GM04504 (cell line): ENCODE results near the gene IRF9.
A peak's percentile ranks its signal among the peaks of the same experiment; 100 is the strongest.

ENCODE experiments used
- DNase-seq: peaks from one replicate; pipeline ENCODE4 v3.0.0-alpha.2; 2012; ENCODE audit warnings: low read depth

IRF9 gene

GRCh38 chr14:24178399-24179178 lies 17.5 kb downstream of the IRF9 start:
- no peak for DNase-seq

DNA sequence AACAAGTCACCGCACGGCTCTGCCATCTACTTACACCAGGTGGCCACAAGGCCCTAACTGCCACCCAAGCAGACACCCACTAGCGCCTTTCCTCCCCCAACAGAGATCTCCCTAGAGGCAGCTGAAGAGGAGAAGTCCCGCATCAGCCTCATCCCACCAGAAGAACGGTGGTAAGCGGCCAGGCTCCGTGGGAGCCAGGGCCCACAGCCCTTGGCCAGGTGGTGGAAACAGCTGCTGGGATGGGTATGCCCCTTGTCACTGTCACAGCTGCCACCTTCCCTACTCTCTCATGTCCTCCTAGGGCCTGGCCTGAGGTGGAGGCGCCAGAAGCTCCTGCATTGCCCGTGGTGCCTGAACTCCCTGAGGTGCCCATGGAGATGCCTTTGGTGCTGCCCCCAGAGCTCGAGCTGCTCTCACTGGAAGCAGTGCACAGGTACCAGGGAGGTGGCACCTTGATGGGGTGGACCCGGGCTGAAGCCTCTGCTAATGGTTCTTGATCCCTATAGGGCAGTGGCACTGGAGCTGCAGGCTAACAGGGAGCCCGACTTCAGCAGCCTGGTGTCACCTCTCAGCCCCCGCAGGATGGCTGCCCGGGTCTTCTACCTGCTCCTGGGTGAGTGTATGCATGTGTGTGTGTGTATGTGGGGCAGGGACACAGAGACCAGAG lies 18.4 kb downstream of the IRF9 start:
- no peak for DNase-seq

DNA sequence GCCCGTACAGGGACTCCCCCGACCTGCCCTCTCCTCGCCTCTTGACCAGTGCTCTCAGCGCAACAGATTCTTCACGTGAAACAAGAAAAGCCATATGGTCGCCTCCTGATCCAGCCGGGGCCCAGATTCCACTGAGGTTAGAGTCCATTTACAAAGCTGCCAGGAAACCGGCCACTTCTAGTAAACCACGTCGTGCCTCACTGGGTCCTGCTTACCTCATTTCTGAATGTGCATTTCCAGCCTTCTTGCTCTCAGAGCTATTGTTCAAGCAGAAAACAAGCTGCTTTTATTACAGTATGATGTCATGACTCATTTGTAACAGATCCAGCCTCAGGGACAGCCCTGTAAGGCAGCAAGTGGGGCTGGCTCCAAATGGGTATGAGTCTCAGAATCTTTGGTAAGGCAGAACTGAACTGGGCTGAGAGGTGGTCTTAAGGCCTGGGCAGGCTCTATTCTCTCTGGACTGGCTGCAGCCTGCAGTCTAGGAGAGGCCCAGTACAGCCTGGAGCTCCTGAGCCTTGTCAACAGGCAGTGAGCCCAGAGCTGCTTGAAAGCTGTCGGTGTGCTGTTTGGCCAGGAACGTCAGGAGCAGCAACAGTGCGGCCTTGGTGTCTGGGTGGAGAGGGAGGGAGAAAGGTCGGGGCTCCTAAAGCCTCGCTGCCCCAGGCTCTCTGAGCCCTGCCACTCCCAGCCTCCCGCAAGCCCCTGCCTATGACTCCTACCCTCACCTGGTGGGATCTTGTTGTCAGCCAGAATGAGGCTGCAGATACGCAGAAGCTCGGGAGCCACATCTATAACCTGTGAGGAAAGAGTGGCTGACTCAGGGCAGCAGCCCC lies 19.1 kb downstream of the IRF9 start:
- peak; percentile 77 for DNase-seq

DNA sequence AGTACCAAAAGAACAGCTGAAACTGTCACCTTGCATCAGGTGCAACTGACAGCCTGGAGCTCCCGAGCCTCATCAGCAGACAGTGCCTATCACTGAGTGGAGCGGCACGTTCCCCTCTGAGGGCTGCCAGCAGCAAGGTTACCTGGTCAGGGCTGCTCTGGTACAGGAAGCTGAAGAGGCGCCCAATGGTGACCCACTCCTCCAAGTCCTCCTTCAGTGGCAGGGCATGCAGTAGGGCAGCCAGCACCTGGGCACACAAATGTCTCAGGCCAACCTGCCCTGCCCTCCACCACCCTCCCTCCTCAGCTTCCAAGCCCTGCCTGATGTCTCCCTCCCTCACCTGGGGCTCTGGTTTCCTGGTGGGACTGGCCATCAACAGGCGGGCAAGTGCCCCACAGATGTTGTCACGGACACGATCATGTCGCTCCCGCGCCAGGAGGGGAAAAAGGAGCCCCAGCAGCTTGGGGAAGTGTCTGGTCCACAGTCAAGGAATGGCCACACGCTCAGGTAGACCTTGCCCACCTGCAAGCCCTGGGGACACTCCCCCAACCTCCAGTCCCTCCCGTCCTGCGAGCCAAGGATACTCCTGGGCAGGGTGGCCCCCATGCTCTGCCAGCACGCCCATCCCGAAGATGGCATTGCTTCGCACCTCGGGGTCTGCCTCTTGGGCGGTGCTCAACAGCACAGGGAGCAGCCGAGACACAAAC lies 20.5 kb downstream of the IRF9 start:
- DNase-seq, result no peak

DNA sequence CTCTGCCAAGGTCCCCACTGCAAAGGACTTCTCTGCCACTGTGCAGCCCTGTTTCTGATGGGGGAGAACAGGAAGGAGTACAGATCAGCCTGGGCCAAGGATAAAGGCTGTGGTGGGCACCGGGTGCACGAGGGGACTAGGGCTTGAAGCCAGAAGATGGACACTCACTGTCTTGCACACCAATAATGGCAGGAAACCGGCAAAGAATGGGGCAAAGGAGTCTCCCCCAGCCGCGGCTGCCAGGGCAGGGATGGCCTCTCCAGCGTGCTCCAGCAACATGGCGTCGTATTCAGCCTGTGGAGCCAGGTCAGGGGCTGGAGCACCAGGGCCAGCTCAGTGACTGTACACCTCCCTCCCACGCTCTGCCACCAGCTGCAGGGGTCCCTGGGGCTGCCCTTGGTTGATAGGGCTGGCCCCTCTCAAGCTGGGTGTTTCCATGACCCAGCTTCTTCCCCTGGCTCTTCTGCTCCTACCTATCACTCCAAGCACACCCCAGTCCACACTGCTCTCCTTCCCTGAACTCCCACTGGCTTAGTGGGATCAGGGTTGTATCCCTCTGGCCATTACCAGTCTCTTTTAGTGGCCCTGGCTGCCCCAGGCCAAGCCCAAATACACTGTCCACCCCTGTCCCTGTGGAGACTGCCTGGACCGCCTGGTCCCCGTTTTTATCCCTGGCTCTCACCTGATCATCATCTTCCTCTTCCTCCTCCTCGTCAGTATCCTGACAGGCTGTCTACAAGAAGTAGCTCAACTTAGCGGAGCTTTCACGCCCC lies 21.2 kb downstream of the IRF9 start:
- DNase-seq, result no peak

- no peak for DNase-seq
These were observed 22.0 kb downstream of the IRF9 start for GRCh38 chr14:24183014-24183481.

- DNase-seq, result no peak
These were observed 23.3 kb downstream of the IRF9 start for GRCh38 chr14:24184104-24184970.

GRCh38 chr14:24185026-24185425 lies 24.0 kb downstream of the IRF9 start:
- no peak for DNase-seq

DNA sequence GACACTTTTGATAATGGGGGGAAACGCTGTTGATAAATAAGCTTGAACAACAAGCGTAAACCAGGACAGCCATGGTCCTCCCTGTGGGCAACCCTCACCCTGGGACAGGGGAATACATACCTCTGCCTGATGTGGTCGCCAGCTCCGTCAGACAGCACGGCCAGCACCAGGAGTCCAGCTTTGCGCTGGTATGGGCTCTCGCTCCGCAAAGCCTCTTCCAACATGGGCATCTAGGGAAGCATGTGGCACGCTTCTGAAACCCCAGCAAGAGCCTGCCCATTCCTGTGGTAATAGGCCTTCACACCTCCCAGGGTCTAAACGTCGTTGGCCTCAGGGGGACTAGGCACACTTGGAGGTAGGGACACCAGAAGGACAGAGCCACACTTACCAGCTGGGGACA lies 24.7 kb downstream of the IRF9 start:
- no peak for DNase-seq

GRCh38 chr14:24186831-24187538 lies 25.9 kb downstream of the IRF9 start:
- DNase-seq, result no peak

GRCh38 chr14:24187539-24187915 lies 26.5 kb downstream of the IRF9 start:
- no peak for DNase-seq

GRCh38 chr14:24188251-24189058 lies 27.4 kb downstream of the IRF9 start, which contains the start of gene IPO4:
Gene IPO4, minus strand, starts transcription at chr14:24188816. Its CDS starts 29 bp downstream, at chr14:24188787.
- peak; percentile 94 for DNase-seq

DNA sequence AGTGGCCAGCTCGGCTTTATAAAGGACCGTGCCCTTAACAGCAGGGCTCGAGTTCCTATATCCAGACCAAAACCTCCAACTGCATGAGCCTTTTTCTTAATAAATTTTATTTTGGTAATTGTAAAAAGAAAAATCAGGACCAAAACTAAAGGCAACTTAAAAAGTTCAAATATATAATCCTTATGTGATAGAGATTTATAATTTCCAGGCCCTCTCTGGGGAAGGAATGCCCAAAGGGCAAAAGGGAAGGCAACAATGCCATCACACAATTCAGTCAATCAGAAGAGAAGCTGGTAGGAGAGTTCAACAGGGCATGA lies 28.0 kb downstream of the IRF9 start:
- no peak for DNase-seq

- no peak for DNase-seq
These were observed 28.4 kb downstream of the IRF9 start for GRCh38 chr14:24189460-24189859.

DNA sequence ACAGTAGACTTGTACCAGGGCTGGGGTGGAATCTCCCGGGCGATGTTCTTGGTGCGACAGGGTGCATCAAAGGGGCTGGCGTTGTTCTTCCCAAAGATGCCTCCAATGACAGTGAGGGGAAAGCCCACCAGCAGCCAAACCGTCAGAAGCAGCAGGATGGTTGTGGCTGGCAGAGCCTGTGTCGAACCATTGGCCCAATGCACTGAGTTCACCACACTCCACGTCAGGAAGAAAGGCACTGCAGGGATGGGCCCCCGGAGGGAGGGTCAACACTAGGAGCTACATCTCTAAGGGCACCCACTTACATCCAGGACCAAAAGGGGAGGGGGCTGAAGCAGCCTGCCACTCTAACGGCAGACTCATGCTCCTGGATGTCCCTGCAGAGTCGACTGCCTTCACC lies 29.4 kb downstream of the IRF9 start:
- DNase-seq, result no peak

GRCh38 chr14:24192933-24193332 lies 31.9 kb downstream of the IRF9 start:
- DNase-seq, result no peak

DNA sequence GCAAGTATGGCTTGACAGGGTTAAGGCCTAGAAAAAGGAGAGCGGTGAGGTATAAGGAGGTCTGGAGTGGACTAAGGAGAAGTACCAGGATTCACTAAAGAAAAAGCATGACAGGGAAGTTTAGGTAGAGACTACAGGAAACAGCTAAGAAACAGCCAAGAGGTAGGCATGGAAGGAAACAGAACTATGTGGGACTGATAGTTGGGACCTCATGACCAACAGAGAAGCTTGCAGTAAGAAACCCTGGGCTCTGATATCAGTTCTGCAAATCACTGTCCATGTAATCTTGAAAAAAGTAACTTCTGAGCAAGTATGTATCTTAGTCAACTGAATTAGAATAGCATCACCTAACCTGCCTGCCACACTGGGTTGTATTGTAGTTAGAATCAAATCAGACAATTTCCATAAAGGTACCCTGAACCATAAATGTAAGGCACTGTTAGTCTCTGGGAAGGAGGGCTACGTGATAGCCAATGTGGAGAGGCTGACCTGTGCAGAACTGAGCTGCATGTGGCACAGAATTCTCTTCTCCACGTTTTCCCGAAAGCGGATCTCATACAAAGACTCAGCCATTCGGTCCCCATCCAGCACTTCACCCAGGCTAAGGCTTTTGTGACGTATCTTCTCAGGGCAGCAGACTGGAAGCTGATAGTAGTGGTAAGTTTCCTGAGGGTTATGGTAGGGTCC lies 33.3 kb downstream of the IRF9 start:
- DNase-seq, result no peak

- no peak for DNase-seq
These were observed 33.8 kb downstream of the IRF9 start for GRCh38 chr14:24194873-24195185.
